GM23338 (cell line): ENCODE data around the gene MAPK6. TPM values are rescaled to one million over a fixed set of nuclear protein-coding genes. Genes with fewer than 3 reads are reported as not detected.
"Not testable (repeated sequence)": the region's sequence is repeated elsewhere in the genome, so short reads cannot be mapped to it uniquely, and the experiment has no call there.

ENCODE experiments used
- ATAC-seq: fragments of 200-7000 bp; cut with Tn5 transposase; 3 replicates; pipeline ENCODE4 v1.9.1; 2020
- DNase-seq: peaks from one replicate; pipeline ENCODE4 v3.0.0-alpha.2; 2015; ENCODE audit warnings: low spot score
- H2AFZ ChIP-seq: fragments of 200-600 bp; sonication (generic); 2 replicates; pipeline ENCODE4 v1.8.0; 2016; ENCODE audit warnings: antibody characterized with exemption, mild to moderate bottlenecking, moderate library complexity
- H3F3A ChIP-seq: fragments of 200-600 bp; sonication (generic); replicated peaks from 2 replicates; pipeline ENCODE4 v1.8.0; 2017; ENCODE audit warnings: antibody characterized with exemption, mixed run types, low read depth
- H3K27ac ChIP-seq: fragments of 200-600 bp; sonication (generic); 2 replicates; pipeline ENCODE4 v1.6.1; 2016; ENCODE audit warnings: low read depth
- H3K27me3 ChIP-seq: fragments of 200-600 bp; sonication (generic); 2 replicates; pipeline ENCODE4 v1.8.0; 2016; ENCODE audit warnings: mild to moderate bottlenecking, mixed run types, moderate library complexity; ENCODE audit not compliant: insufficient read depth
- H3K36me3 ChIP-seq: fragments of 200-600 bp; sonication (generic); 2 replicates; pipeline ENCODE4 v1.8.0; 2016; ENCODE audit warnings: mild to moderate bottlenecking; ENCODE audit not compliant: insufficient read depth
- H3K4me1 ChIP-seq: fragments of 200-600 bp; sonication (generic); 2 replicates; pipeline ENCODE4 v1.8.0; 2016; ENCODE audit warnings: mild to moderate bottlenecking, moderate library complexity; ENCODE audit not compliant: insufficient read depth
- H3K4me2 ChIP-seq: fragments of 200-600 bp; sonication (generic); 2 replicates; pipeline ENCODE4 v1.7.1; 2017; ENCODE audit warnings: mixed run types
- H3K4me3 ChIP-seq: fragments of 200-600 bp; sonication (generic); 2 replicates; pipeline ENCODE4 v1.6.1; 2016; ENCODE audit warnings: mixed run types
- H3K79me2 ChIP-seq: fragments of 200-600 bp; sonication (generic); replicated peaks from 2 replicates; pipeline ENCODE4 v1.8.0; 2017; ENCODE audit warnings: mild to moderate bottlenecking; ENCODE audit not compliant: insufficient read depth
- H3K9me2 ChIP-seq: fragments of 200-600 bp; sonication (generic); 2 replicates; pipeline ENCODE4 v1.8.0; 2017; ENCODE audit not compliant: insufficient read depth
- H4K20me1 ChIP-seq: fragments of 200-600 bp; sonication (generic); replicated peaks from 2 replicates; pipeline ENCODE4 v1.8.0; 2017; ENCODE audit warnings: mild to moderate bottlenecking; ENCODE audit not compliant: insufficient read depth
- H3K27ac Mint-ChIP-seq: 2 replicates; pipeline ENCODE4 v1.8.0; 2020; ENCODE audit warnings: inconsistent platforms, mild to moderate bottlenecking, moderate library complexity, mixed read lengths
- H3K27me3 Mint-ChIP-seq: 3 replicates; pipeline ENCODE4 v1.8.0; 2022; ENCODE audit warnings: low read depth, mild to moderate bottlenecking, moderate library complexity, mixed read lengths, inconsistent platforms; ENCODE audit not compliant: insufficient read depth, poor library complexity
- H3K36me3 Mint-ChIP-seq: 3 replicates; pipeline ENCODE4 v1.8.0; 2021; ENCODE audit warnings: low read depth, mild to moderate bottlenecking, inconsistent platforms, moderate library complexity, mixed read lengths
- H3K4me1 Mint-ChIP-seq: 3 replicates; pipeline ENCODE4 v1.8.0; 2020; ENCODE audit warnings: mild to moderate bottlenecking, inconsistent platforms, mixed read lengths
- H3K4me3 Mint-ChIP-seq: 3 replicates; pipeline ENCODE4 v1.8.0; 2021; ENCODE audit warnings: moderate library complexity, mild to moderate bottlenecking, inconsistent platforms, mixed read lengths
- H3K9me3 Mint-ChIP-seq: 3 replicates; pipeline ENCODE4 v1.8.0; 2020; ENCODE audit warnings: moderate library complexity, mild to moderate bottlenecking, inconsistent platforms, mixed read lengths
- CREB1 ChIP-seq: fragments of 250-450 bp; sonication (Bioruptor Pico); IDR thresholded peaks from 2 replicates; pipeline ENCODE4 v1.5.0; 2020; ENCODE audit warnings: low read depth, mild to moderate bottlenecking, moderate library complexity
- CTCF ChIP-seq, 2 experiments: fragments of 200-600 bp in 1 of 2; sonication (generic) in 1 of 2; conservative IDR thresholded peaks; 2 replicates each; pipeline versions ENCODE4 v1.5.1 to v1.6.1; 2016 to 2017; ENCODE audit warnings: antibody characterized with exemption in 2 of 2, low read depth in 2 of 2, mild to moderate bottlenecking in 2 of 2, moderate library complexity in 1 of 2
- ETS1 ChIP-seq: IDR thresholded peaks from 2 replicates; pipeline ENCODE4 v1.6.1; 2016; ENCODE audit warnings: antibody characterized with exemption
- EZH2 ChIP-seq: fragments of 200-600 bp; sonication (generic); IDR thresholded peaks from one replicate; pipeline ENCODE4 v1.8.0; 2017; ENCODE audit warnings: antibody characterized with exemption, mild to moderate bottlenecking, low read depth; ENCODE audit not compliant: unreplicated experiment
- EZH2phosphoT487 ChIP-seq: fragments of 200-600 bp; sonication (generic); IDR thresholded peaks from one replicate; pipeline ENCODE4 v1.8.1; 2018; ENCODE audit warnings: antibody characterized with exemption; ENCODE audit not compliant: unreplicated experiment
- STAT1 ChIP-seq: IDR thresholded peaks from one replicate; pipeline ENCODE4 v1.6.1; 2016; ENCODE audit warnings: antibody characterized with exemption; ENCODE audit not compliant: unreplicated experiment
- ZNF114 ChIP-seq: fragments of 250-450 bp; sonication (Bioruptor Pico); IDR thresholded peaks from 2 replicates; pipeline ENCODE4 v1.5.0; 2020; ENCODE audit warnings: mild to moderate bottlenecking, moderate library complexity
- ZNF331 ChIP-seq: fragments of 250-450 bp; sonication (Bioruptor Pico); IDR thresholded peaks from 2 replicates; pipeline ENCODE4 v1.5.0; 2020; ENCODE audit warnings: low read depth, mild to moderate bottlenecking, moderate library complexity
- ZNF462 ChIP-seq: fragments of 250-450 bp; sonication (Bioruptor Pico); IDR thresholded peaks from 2 replicates; pipeline ENCODE4 v1.5.0; 2020; ENCODE audit warnings: mild to moderate bottlenecking, moderate library complexity
- polyA plus RNA-seq: library from polyadenylated mRNA; unstranded; fragments of >200 nt; fragmentation: Nextera tagmentation; extraction: Ambion mirVana; gene quantifications from 2 replicates; pipeline ENCODE4 v1.2.1, GENCODE V29; 2016
- total RNA-seq: library from RNA; depleted of rRNA; stranded (reverse); fragments of >200 nt; shearing (Covaris generic); gene quantifications from 2 replicates; pipeline ENCODE4 v1.2.3, GENCODE V29; 2014

MAPK6 gene
- total and polyA plus RNA-seq, 2 experiments from 2014 or later: 40.9 to 92.3 TPM

GRCh38 chr15:52096536-52096935 lies 77.5 kb downstream of the MAPK6 start:
- H3K4me3 Mint-ChIP-seq, H3K4me1 ChIP-seq, H2AFZ ChIP-seq, H4K20me1 ChIP-seq, H3K79me2 ChIP-seq, ATAC-seq, H3F3A ChIP-seq, H3K4me2 ChIP-seq, H3K9me2 ChIP-seq, H3K4me1 Mint-ChIP-seq, H3K27me3 Mint-ChIP-seq, H3K36me3 Mint-ChIP-seq, H3K27me3 ChIP-seq, H3K27ac ChIP-seq, H3K27ac Mint-ChIP-seq, DNase-seq, H3K9me3 Mint-ChIP-seq, H3K36me3 ChIP-seq, H3K4me3 ChIP-seq: not testable (repeated sequence)

GRCh38 chr15:52097180-52097579 lies 78.2 kb downstream of the MAPK6 start:
- H3K27ac Mint-ChIP-seq: peak overlapping the region; percentile 31; the same call in 1 of the 2 replicates
- Histone ChIP-seq H3K9me2 (no peaks in the 10 kb centered on the region; the same call in 1 of the 2 replicates), H3K4me2 (no peak overlapping the region), H3F3A (no peaks in the 10 kb centered on the region), H3K27ac (no peak overlapping the region), H3K79me2 (no peaks in the 10 kb centered on the region), H4K20me1 (no peaks in the 10 kb centered on the region), H3K27me3 (no peaks in the 10 kb centered on the region), H3K36me3 (no peaks in the 10 kb centered on the region), H3K4me3 (no peak overlapping the region), H2AFZ (no peak overlapping the region), H3K4me1 (no peaks in the 10 kb centered on the region)
- no peaks in the 10 kb centered on the region for H3K9me3 Mint-ChIP-seq
- ATAC-seq (no peak), DNase-seq (no peak)
- H3K27me3 Mint-ChIP-seq: peaks cover 2% of the 10 kb centered on the region
- no peak overlapping the region for H3K4me3 Mint-ChIP-seq
- no peaks in the 10 kb centered on the region for H3K36me3 Mint-ChIP-seq
- H3K4me1 Mint-ChIP-seq: no peaks in the 10 kb centered on the region
- TF ChIP-seq ETS1 (no peak), ZNF331 (CRISPR knock-in tag) (no peak), EZH2phosphoT487 (no peak), ZNF114 (CRISPR knock-in tag) (no peak), CREB1 (no peak), ZNF462 (CRISPR knock-in tag) (no peak), CTCF (conservative IDR thresholded peaks at IDR 0.05; ENCODE audit: low read depth in 2 of 2) (no peak), STAT1 (no peak), EZH2 (no peak)
